ENCODE measurements around the gene NFIA.

GRCh38 chr1:61260171-61260570, 177.8 kb downstream of the NFIA start:
- no peak for TF ChIP-seq POLR2AphosphoS5 (IDR thresholded peaks at IDR 0.05; ENCODE audit: low read depth, low read length)
- no peak for TF ChIP-seq POLR2A (IDR thresholded peaks at IDR 0.05; ENCODE audit: low read depth, low read length)

All from GM12892 (cell line).